ENCODE data around the gene GYPE.
"Not testable (repeated sequence)": the region's sequence is repeated elsewhere in the genome, so short reads cannot be mapped to it uniquely, and the experiment has no call there.

DNA sequence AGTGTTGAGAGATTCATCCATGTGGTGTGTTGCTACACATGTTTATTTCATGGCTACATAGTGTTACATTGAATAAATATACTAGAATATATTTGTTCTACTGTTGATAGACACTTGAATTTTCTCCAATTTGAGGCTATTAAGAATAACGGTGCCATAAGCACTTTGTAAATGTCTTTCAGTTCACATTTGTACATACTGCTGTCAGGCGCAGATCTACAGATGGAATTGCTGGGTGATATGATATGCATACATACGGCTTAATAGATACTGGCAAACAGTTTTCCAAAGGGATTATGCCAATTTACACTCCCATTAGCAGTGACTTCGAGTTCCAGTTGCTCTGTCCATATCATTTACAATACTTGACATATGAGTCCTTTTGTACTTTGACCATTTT is 33.5 kb upstream of the GYPE start:
- TF ChIP-seq POLR2A, EP300 (IDR thresholded peaks at IDR 0.05): not testable (repeated sequence)
- TF ChIP-seq, protein P1, sequence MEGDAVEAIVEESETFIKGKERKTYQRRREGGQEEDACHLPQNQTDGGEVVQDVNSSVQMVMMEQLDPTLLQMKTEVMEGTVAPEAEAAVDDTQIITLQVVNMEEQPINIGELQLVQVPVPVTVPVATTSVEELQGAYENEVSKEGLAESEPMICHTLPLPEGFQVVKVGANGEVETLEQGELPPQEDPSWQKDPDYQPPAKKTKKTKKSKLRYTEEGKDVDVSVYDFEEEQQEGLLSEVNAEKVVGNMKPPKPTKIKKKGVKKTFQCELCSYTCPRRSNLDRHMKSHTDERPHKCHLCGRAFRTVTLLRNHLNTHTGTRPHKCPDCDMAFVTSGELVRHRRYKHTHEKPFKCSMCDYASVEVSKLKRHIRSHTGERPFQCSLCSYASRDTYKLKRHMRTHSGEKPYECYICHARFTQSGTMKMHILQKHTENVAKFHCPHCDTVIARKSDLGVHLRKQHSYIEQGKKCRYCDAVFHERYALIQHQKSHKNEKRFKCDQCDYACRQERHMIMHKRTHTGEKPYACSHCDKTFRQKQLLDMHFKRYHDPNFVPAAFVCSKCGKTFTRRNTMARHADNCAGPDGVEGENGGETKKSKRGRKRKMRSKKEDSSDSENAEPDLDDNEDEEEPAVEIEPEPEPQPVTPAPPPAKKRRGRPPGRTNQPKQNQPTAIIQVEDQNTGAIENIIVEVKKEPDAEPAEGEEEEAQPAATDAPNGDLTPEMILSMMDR (IDR thresholded peaks at IDR 0.05): not testable (repeated sequence)
